Measurements from ENCODE around the gene C17orf107. TPM values are rescaled to one million over a fixed set of nuclear protein-coding genes. Genes with fewer than 3 reads are reported as not detected.
A peak's percentile ranks its signal among the peaks of the same experiment; 100 is the strongest.

Gene C17orf107
- total and polyA plus RNA-seq, 2 of the 13 experiments (the other 11 are each of a cell fraction or from before 2014, with no cell fraction given) = 0.20 to 0.59 TPM

GRCh38 chr17:4948166-4948930 is 49.0 kb downstream of the C17orf107 start, which contains the start of gene PFN1 (continued):
- TF ChIP-seq, protein P1, sequence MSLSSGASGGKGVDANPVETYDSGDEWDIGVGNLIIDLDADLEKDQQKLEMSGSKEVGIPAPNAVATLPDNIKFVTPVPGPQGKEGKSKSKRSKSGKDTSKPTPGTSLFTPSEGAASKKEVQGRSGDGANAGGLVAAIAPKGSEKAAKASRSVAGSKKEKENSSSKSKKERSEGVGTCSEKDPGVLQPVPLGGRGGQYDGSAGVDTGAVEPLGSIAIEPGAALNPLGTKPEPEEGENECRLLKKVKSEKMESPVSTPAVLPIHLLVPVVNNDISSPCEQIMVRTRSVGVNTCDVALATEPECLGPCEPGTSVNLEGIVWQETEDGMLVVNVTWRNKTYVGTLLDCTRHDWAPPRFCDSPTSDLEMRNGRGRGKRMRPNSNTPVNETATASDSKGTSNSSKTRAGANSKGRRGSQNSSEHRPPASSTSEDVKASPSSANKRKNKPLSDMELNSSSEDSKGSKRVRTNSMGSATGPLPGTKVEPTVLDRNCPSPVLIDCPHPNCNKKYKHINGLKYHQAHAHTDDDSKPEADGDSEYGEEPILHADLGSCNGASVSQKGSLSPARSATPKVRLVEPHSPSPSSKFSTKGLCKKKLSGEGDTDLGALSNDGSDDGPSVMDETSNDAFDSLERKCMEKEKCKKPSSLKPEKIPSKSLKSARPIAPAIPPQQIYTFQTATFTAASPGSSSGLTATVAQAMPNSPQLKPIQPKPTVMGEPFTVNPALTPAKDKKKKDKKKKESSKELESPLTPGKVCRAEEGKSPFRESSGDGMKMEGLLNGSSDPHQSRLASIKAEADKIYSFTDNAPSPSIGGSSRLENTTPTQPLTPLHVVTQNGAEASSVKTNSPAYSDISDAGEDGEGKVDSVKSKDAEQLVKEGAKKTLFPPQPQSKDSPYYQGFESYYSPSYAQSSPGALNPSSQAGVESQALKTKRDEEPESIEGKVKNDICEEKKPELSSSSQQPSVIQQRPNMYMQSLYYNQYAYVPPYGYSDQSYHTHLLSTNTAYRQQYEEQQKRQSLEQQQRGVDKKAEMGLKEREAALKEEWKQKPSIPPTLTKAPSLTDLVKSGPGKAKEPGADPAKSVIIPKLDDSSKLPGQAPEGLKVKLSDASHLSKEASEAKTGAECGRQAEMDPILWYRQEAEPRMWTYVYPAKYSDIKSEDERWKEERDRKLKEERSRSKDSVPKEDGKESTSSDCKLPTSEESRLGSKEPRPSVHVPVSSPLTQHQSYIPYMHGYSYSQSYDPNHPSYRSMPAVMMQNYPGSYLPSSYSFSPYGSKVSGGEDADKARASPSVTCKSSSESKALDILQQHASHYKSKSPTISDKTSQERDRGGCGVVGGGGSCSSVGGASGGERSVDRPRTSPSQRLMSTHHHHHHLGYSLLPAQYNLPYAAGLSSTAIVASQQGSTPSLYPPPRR (CRISPR knock-in tag; IDR thresholded peaks at IDR 0.05; ENCODE audit: borderline replicate concordance) = 0 out of 2 replicates have a peak, but pooled peaks have one; percentile 47
- TF ChIP-seq MED13 (CRISPR knock-in tag; IDR thresholded peaks at IDR 0.05) (peak; percentile 28; the same call in 1 of the 2 replicates), ZKSCAN8 (CRISPR knock-in tag; IDR thresholded peaks at IDR 0.05; ENCODE audit: borderline replicate concordance) (no peak), KDM4B (CRISPR knock-in tag; IDR thresholded peaks at IDR 0.05) (0 out of 2 replicates have a peak, but pooled peaks have one; percentile 34), REPIN1 (CRISPR knock-in tag; IDR thresholded peaks at IDR 0.05; ENCODE audit: borderline replicate concordance, low read depth) (no peak), ZNF343 (CRISPR knock-in tag; IDR thresholded peaks at IDR 0.05) (0 out of 2 replicates have a peak, but pooled peaks have one; percentile 51), PHB2 (IDR thresholded peaks at IDR 0.05; ENCODE audit: partially characterized antibody) (no peak), ATF1 (CRISPR knock-in tag; IDR thresholded peaks at IDR 0.05) (no peak), SP1 (IDR thresholded peaks at IDR 0.05) (no peak), SP1 (CRISPR knock-in tag; IDR thresholded peaks at IDR 0.05) (peak; percentile 63), TIGD3 (CRISPR knock-in tag; IDR thresholded peaks at IDR 0.05; ENCODE audit: borderline replicate concordance) (no peak), ZSCAN25 (CRISPR knock-in tag; IDR thresholded peaks at IDR 0.05) (no peak; the same call in 1 of the 2 replicates), GTF3A (CRISPR knock-in tag; conservative IDR thresholded peaks at IDR 0.05) (no peak), ZNF451 (CRISPR knock-in tag; IDR thresholded peaks at IDR 0.05) (no peak)
- TF ChIP-seq, protein P2, sequence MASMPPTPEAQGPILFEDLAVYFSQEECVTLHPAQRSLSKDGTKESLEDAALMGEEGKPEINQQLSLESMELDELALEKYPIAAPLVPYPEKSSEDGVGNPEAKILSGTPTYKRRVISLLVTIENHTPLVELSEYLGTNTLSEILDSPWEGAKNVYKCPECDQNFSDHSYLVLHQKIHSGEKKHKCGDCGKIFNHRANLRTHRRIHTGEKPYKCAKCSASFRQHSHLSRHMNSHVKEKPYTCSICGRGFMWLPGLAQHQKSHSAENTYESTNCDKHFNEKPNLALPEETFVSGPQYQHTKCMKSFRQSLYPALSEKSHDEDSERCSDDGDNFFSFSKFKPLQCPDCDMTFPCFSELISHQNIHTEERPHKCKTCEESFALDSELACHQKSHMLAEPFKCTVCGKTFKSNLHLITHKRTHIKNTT (CRISPR knock-in tag; IDR thresholded peaks at IDR 0.05) = no peak
- TF ChIP-seq, protein P3, sequence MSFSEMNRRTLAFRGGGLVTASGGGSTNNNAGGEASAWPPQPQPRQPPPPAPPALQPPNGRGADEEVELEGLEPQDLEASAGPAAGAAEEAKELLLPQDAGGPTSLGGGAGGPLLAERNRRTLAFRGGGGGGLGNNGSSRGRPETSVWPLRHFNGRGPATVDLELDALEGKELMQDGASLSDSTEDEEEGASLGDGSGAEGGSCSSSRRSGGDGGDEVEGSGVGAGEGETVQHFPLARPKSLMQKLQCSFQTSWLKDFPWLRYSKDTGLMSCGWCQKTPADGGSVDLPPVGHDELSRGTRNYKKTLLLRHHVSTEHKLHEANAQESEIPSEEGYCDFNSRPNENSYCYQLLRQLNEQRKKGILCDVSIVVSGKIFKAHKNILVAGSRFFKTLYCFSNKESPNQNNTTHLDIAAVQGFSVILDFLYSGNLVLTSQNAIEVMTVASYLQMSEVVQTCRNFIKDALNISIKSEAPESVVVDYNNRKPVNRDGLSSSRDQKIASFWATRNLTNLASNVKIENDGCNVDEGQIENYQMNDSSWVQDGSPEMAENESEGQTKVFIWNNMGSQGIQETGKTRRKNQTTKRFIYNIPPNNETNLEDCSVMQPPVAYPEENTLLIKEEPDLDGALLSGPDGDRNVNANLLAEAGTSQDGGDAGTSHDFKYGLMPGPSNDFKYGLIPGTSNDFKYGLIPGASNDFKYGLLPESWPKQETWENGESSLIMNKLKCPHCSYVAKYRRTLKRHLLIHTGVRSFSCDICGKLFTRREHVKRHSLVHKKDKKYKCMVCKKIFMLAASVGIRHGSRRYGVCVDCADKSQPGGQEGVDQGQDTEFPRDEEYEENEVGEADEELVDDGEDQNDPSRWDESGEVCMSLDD (CRISPR knock-in tag; IDR thresholded peaks at IDR 0.05; ENCODE audit: borderline replicate concordance) = peak; percentile 78; the same call in 1 of the 2 replicates

All from HepG2 (cell line).